ENCODE data around the gene LGALS1.

Gene LGALS1

DNA sequence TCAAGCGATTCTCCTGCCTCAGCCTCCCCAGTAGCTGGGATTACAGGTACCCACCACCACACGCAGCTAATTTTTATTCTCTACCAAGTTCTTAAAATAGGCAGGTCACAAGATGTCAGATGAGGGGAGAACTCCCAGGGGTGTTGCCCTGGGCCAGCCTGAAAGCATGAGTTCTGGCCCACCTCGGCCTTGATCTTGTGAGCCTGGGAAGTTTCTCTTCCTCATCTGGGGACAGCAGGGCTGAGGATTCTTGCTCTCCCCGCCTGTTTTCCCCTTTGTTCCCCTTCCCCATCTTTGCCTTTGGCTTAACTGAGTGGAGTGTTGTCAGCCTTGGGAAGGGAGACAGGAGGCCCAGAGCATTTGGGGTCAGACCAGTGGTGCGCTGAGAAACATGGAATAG, 13.4 kb upstream of the LGALS1 start:
- FAIRE-seq (no peak), DNase-seq (ENCODE audit: insufficient read length, low spot score) (no peak)
- no peak for TF ChIP-seq POLR2A (IDR thresholded peaks at IDR 0.05; ENCODE audit: low read depth, low read length)

DNA sequence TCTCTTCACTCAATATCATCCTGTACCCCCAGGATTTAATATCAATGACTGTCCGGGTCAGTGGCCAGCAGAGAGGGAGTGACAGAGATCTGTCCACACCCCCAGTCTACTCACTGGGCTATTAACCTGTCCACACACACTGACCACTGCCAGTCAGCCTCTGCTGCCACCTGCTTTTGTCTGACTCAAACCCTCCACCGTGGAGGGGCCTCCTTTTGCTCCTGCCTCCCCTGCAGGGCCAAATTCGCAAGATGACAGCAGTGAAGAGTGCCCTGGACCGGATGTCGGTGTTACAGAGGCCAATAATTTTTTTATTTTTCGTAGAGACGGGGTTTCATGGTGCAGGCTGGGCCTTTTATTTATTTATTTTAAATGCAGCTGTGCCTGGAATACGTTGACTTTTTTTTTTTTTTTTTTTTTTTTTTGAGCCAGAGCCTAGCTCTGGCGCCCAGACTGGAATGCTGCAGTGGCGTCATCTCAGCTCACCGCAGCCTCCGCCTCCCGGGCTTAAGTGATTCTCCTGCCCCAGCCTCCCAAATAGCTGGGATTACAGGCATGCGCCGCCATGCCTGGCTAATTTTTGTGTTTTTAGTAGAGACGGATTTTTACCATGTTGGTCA, 11.8 kb upstream of the LGALS1 start:
- TF ChIP-seq POLR2A (IDR thresholded peaks at IDR 0.05; ENCODE audit: low read depth, low read length) = no peak
- no peak for FAIRE-seq
- DNase-seq (ENCODE audit: insufficient read length, low spot score) = no peak

GRCh38 chr22:37664249-37665101, 11.0 kb upstream of the LGALS1 start:
- FAIRE-seq = no peak
- no peak for TF ChIP-seq POLR2A (IDR thresholded peaks at IDR 0.05; ENCODE audit: low read depth, low read length)
- no peak for DNase-seq (ENCODE audit: insufficient read length, low spot score)

GRCh38 chr22:37665487-37665886, 9.9 kb upstream of the LGALS1 start:
- no peak for FAIRE-seq
- no peak for TF ChIP-seq POLR2A (IDR thresholded peaks at IDR 0.05; ENCODE audit: low read depth, low read length)

DNA sequence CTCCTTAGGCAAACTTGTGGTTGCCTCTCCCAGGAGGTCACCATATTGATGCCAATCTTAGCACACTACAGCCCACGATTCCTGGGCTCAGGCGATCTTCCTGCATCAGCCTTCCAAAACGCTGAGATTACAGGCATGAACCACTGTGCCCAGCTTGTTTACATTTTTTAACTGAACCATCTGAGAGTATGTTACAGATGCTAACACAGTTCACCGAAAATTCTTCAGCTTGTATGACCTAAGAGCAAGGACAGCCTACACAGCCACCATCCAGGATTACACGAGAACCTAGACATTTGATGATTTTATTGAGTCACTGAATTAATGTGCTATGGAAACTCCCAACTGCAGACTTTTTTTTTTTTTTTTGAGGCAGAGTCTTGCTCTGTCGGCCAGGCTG, 5.8 kb upstream of the LGALS1 start:
- no peak for TF ChIP-seq POLR2A (IDR thresholded peaks at IDR 0.05; ENCODE audit: low read depth, low read length)
- FAIRE-seq (no peak), DNase-seq (ENCODE audit: insufficient read length, low spot score) (no peak)

More at GRCh38 chr22:37665487-37665886, 9.9 kb upstream of the LGALS1 start:
- no peak for DNase-seq (ENCODE audit: insufficient read length, low spot score)

GRCh38 chr22:37672206-37672919, 3.1 kb upstream of the LGALS1 start:
- no peak for TF ChIP-seq POLR2A (IDR thresholded peaks at IDR 0.05; ENCODE audit: low read depth, low read length)
- no peak for FAIRE-seq
- DNase-seq (ENCODE audit: insufficient read length, low spot score) = no peak

DNA sequence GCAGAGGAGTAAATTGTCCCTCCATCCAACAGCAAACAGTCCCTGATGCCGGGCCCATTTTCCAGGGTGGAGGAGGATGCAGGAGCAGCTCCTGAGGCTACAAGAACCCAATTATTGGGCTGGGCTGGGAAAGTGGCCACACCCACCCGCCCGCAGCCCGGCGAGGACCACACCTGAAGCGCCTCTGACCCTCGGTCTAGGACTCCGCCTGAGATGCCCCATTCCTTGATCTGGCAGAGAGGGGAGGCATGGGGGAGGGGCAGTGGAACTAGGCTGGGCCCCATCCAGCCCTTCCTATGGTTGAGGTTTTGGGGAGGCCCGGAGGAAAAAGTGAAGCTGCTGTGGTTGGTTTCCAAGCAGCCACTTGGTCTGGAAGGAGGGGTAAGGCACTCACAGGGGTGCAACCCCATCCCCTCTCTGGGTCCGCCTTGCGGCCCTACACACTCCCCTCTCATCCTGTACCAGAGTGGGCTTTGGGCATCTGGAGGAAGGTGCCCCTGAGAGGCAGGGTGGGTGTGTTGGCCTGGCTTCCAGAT, 2.4 kb upstream of the LGALS1 start:
- no peak for TF ChIP-seq POLR2A (IDR thresholded peaks at IDR 0.05; ENCODE audit: low read depth, low read length)
- FAIRE-seq (no peak), DNase-seq (ENCODE audit: insufficient read length, low spot score) (no peak)

DNA sequence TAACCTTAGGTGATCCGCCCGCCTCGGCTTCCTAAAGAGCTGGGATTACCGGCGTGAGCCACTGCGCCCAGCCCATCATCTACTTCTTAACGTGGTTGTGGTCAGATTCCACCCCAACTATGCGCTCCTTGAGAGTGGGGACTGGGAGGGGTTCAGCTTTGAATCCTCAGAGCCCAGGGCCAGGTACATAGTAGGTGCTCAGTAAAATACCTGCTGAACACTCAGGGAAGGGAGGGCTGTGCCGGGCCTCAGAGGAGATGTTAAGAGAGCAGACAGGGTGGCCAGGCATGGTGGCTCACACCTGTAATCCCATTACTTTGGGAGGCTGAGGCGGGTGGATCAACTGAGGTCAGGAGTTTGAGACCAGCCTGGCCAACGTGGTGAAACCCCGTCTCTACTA, 1.2 kb upstream of the LGALS1 start:
- TF ChIP-seq POLR2A (IDR thresholded peaks at IDR 0.05; ENCODE audit: low read depth, low read length) = no peak
- FAIRE-seq = no peak
- DNase-seq (ENCODE audit: insufficient read length, low spot score) = no peak

- no peak for DNase-seq (ENCODE audit: insufficient read length, low spot score)
- FAIRE-seq = no peak
Measured at GRCh38 chr22:37675930-37676735, 697 bp downstream of the LGALS1 start.

GRCh38 chr22:37676736-37677492, 1.5 kb downstream of the LGALS1 start:
- no peak for FAIRE-seq
- peak; percentile 45 for DNase-seq (ENCODE audit: insufficient read length, low spot score)
- peak; percentile 83 for TF ChIP-seq POLR2A (IDR thresholded peaks at IDR 0.05; ENCODE audit: low read depth, low read length)

More at GRCh38 chr22:37675930-37676735, 697 bp downstream of the LGALS1 start:
- TF ChIP-seq POLR2A (IDR thresholded peaks at IDR 0.05; ENCODE audit: low read depth, low read length) = 0 out of 2 replicates have a peak, but pooled peaks have one; percentile 6

- DNase-seq (ENCODE audit: insufficient read length, low spot score) (no peak), FAIRE-seq (no peak)
- no peak for TF ChIP-seq POLR2A (IDR thresholded peaks at IDR 0.05; ENCODE audit: low read depth, low read length)
Measured at GRCh38 chr22:37677493-37677974, 2.1 kb downstream of the LGALS1 start.

- FAIRE-seq (no peak), DNase-seq (ENCODE audit: insufficient read length, low spot score) (no peak)
- no peak for TF ChIP-seq POLR2A (IDR thresholded peaks at IDR 0.05; ENCODE audit: low read depth, low read length)
Measured at GRCh38 chr22:37678372-37678771, 2.9 kb downstream of the LGALS1 start.
